ENCODE results near the gene AOC2. TPM values are rescaled to one million over a fixed set of nuclear protein-coding genes. Genes with fewer than 3 reads are reported as not detected.
"Not testable (repeated sequence)": the region's sequence is repeated elsewhere in the genome, so short reads cannot be mapped to it uniquely, and the experiment has no call there.

The AOC2 gene
- total and polyA plus RNA-seq, 4 donors = 1.2 to 4.1 (median 2.3) TPM

- not testable (repeated sequence) for H3K9me3 ChIP-seq (ENCODE audit: control insufficient read depth, insufficient read depth, low read length); H3K36me3 ChIP-seq (ENCODE audit: control insufficient read depth, insufficient read depth, low read length); H3K4me1 ChIP-seq (ENCODE audit: control insufficient read depth, insufficient read depth, low read length); DNase-seq (ENCODE audit: low read depth in 4 of 6, low spot score in 6 of 6); H3K27me3 ChIP-seq (ENCODE audit: control insufficient read depth, insufficient read depth, low read length); H3K27ac ChIP-seq (ENCODE audit: low read depth, low read length); H3K4me3 ChIP-seq (ENCODE audit: low read depth, low read length)
- 95% methylated on average over 7 of the region's 21 CpGs for WGBS (ENCODE audit: insufficient coverage)
Observed at GRCh38 chr17:42867694-42868261, 23.4 kb downstream of the AOC2 start.

- H3K36me3 ChIP-seq (ENCODE audit: control insufficient read depth, insufficient read depth, low read length) = no peaks in the 10 kb centered on the region
- no peak for DNase-seq (ENCODE audit: low read depth in 4 of 6, low spot score in 6 of 6)
- peaks cover 5% of the 10 kb centered on the region for H3K27me3 ChIP-seq (ENCODE audit: control insufficient read depth, insufficient read depth, low read length)
- H3K4me1 ChIP-seq (ENCODE audit: control insufficient read depth, insufficient read depth, low read length) = no peaks in the 10 kb centered on the region
- H3K9me3 ChIP-seq (ENCODE audit: control insufficient read depth, insufficient read depth, low read length) = no peaks in the 10 kb centered on the region
- H3K27ac ChIP-seq (ENCODE audit: low read depth, low read length) = no peak overlapping the region
- WGBS (ENCODE audit: insufficient coverage) = 94% methylated on average over 8 of the region's 12 CpGs
- H3K4me3 ChIP-seq (ENCODE audit: low read depth, low read length) = no peak overlapping the region
Observed at GRCh38 chr17:42868338-42868737, 24.0 kb downstream of the AOC2 start.

- WGBS (ENCODE audit: insufficient coverage) = 100% methylated on average over 4 of the region's 4 CpGs
- no peaks in the 10 kb centered on the region for H3K4me1 ChIP-seq (ENCODE audit: control insufficient read depth, insufficient read depth, low read length)
- no peak overlapping the region for H3K4me3 ChIP-seq (ENCODE audit: low read depth, low read length)
- H3K27me3 ChIP-seq (ENCODE audit: control insufficient read depth, insufficient read depth, low read length) = peaks cover 2% of the 10 kb centered on the region
- no peak overlapping the region for H3K27ac ChIP-seq (ENCODE audit: low read depth, low read length)
- H3K36me3 ChIP-seq (ENCODE audit: control insufficient read depth, insufficient read depth, low read length) = no peaks in the 10 kb centered on the region
- no peak for DNase-seq (ENCODE audit: low read depth in 4 of 6, low spot score in 6 of 6)
- no peaks in the 10 kb centered on the region for H3K9me3 ChIP-seq (ENCODE audit: control insufficient read depth, insufficient read depth, low read length)
Observed at GRCh38 chr17:42871647-42872046, 27.3 kb downstream of the AOC2 start.

GRCh38 chr17:42872251-42872965 is 28.0 kb downstream of the AOC2 start:
- Histone ChIP-seq H3K27me3 (ENCODE audit: control insufficient read depth, insufficient read depth, low read length) (peaks cover 3% of the 10 kb centered on the region), H3K4me1 (ENCODE audit: control insufficient read depth, insufficient read depth, low read length) (no peaks in the 10 kb centered on the region), H3K27ac (ENCODE audit: low read depth, low read length) (no peak overlapping the region), H3K9me3 (ENCODE audit: control insufficient read depth, insufficient read depth, low read length) (no peaks in the 10 kb centered on the region), H3K36me3 (ENCODE audit: control insufficient read depth, insufficient read depth, low read length) (no peaks in the 10 kb centered on the region), H3K4me3 (ENCODE audit: low read depth, low read length) (no peak overlapping the region)
- DNase-seq (ENCODE audit: low read depth in 4 of 6, low spot score in 6 of 6) = no peak
- WGBS (ENCODE audit: insufficient coverage) = 98% methylated on average over 4 of the region's 13 CpGs

GRCh38 chr17:42873315-42873714 is 28.9 kb downstream of the AOC2 start:
- DNase-seq (ENCODE audit: low read depth in 4 of 6, low spot score in 6 of 6) = no peak
- Histone ChIP-seq H3K36me3 (ENCODE audit: control insufficient read depth, insufficient read depth, low read length) (no peaks in the 10 kb centered on the region), H3K27me3 (ENCODE audit: control insufficient read depth, insufficient read depth, low read length) (peaks cover 8% of the 10 kb centered on the region), H3K4me1 (ENCODE audit: control insufficient read depth, insufficient read depth, low read length) (no peaks in the 10 kb centered on the region), H3K27ac (ENCODE audit: low read depth, low read length) (no peak overlapping the region), H3K4me3 (ENCODE audit: low read depth, low read length) (no peak overlapping the region), H3K9me3 (ENCODE audit: control insufficient read depth, insufficient read depth, low read length) (no peaks in the 10 kb centered on the region)
- WGBS (ENCODE audit: insufficient coverage) = 68% methylated on average over 4 of the region's 6 CpGs

GRCh38 chr17:42873932-42874695 is 29.7 kb downstream of the AOC2 start:
- not testable (repeated sequence) for H3K4me1 ChIP-seq (ENCODE audit: control insufficient read depth, insufficient read depth, low read length); H3K36me3 ChIP-seq (ENCODE audit: control insufficient read depth, insufficient read depth, low read length); H3K4me3 ChIP-seq (ENCODE audit: low read depth, low read length); DNase-seq (ENCODE audit: low read depth in 4 of 6, low spot score in 6 of 6); H3K9me3 ChIP-seq (ENCODE audit: control insufficient read depth, insufficient read depth, low read length); H3K27ac ChIP-seq (ENCODE audit: low read depth, low read length)
- 53% methylated on average over 2 of the region's 12 CpGs for WGBS (ENCODE audit: insufficient coverage)
- peaks cover 13% of the 10 kb centered on the region for H3K27me3 ChIP-seq (ENCODE audit: control insufficient read depth, insufficient read depth, low read length)

- DNase-seq (ENCODE audit: low read depth in 4 of 6, low spot score in 6 of 6) = no peak
- no peaks in the 10 kb centered on the region for H3K36me3 ChIP-seq (ENCODE audit: control insufficient read depth, insufficient read depth, low read length)
- H3K9me3 ChIP-seq (ENCODE audit: control insufficient read depth, insufficient read depth, low read length) = no peaks in the 10 kb centered on the region
- peaks cover 16% of the 10 kb centered on the region for H3K27me3 ChIP-seq (ENCODE audit: control insufficient read depth, insufficient read depth, low read length)
- H3K4me1 ChIP-seq (ENCODE audit: control insufficient read depth, insufficient read depth, low read length) = peaks cover 14% of the 10 kb centered on the region
- WGBS (ENCODE audit: insufficient coverage) = 94% methylated on average over 10 of the region's 10 CpGs
- no peak overlapping the region for H3K4me3 ChIP-seq (ENCODE audit: low read depth, low read length)
- no peak overlapping the region for H3K27ac ChIP-seq (ENCODE audit: low read depth, low read length)
Observed at GRCh38 chr17:42877037-42877436, 32.7 kb downstream of the AOC2 start.

- 32% methylated on average over 13 of the region's 13 CpGs for WGBS (ENCODE audit: insufficient coverage)
- peaks cover 16% of the 10 kb centered on the region for H3K27me3 ChIP-seq (ENCODE audit: control insufficient read depth, insufficient read depth, low read length)
- H3K4me1 ChIP-seq (ENCODE audit: control insufficient read depth, insufficient read depth, low read length) = peaks cover 14% of the 10 kb centered on the region
- no peak overlapping the region for H3K27ac ChIP-seq (ENCODE audit: low read depth, low read length)
- H3K9me3 ChIP-seq (ENCODE audit: control insufficient read depth, insufficient read depth, low read length) = no peaks in the 10 kb centered on the region
- H3K36me3 ChIP-seq (ENCODE audit: control insufficient read depth, insufficient read depth, low read length) = no peaks in the 10 kb centered on the region
- no peak for DNase-seq (ENCODE audit: low read depth in 4 of 6, low spot score in 6 of 6)
- no peak overlapping the region for H3K4me3 ChIP-seq (ENCODE audit: low read depth, low read length)
Observed at GRCh38 chr17:42878123-42878880, 33.9 kb downstream of the AOC2 start.

GRCh38 chr17:42878924-42879595 is 34.7 kb downstream of the AOC2 start:
- no peaks in the 10 kb centered on the region for H3K9me3 ChIP-seq (ENCODE audit: control insufficient read depth, insufficient read depth, low read length)
- peaks cover 14% of the 10 kb centered on the region for H3K4me1 ChIP-seq (ENCODE audit: control insufficient read depth, insufficient read depth, low read length)
- H3K27me3 ChIP-seq (ENCODE audit: control insufficient read depth, insufficient read depth, low read length) = peaks cover 16% of the 10 kb centered on the region
- H3K27ac ChIP-seq (ENCODE audit: low read depth, low read length) = no peak overlapping the region
- H3K36me3 ChIP-seq (ENCODE audit: control insufficient read depth, insufficient read depth, low read length) = no peaks in the 10 kb centered on the region
- WGBS (ENCODE audit: insufficient coverage) = 92% methylated on average over 7 of the region's 8 CpGs
- DNase-seq (ENCODE audit: low read depth in 4 of 6, low spot score in 6 of 6) = no peak
- no peak overlapping the region for H3K4me3 ChIP-seq (ENCODE audit: low read depth, low read length)
